Hepatocyte (in vitro differentiated cells): ENCODE data around the gene NAXD.

Source experiments
- EZH2 ChIP-seq: fragments of 200-600 bp; sonication (generic); IDR thresholded peaks from 2 replicates; pipeline ENCODE4 v1.6.1; 2016; ENCODE audit warnings: antibody characterized with exemption, mild to moderate bottlenecking, borderline replicate concordance
- EZH2phosphoT487 ChIP-seq: fragments of 200-600 bp; sonication (generic); IDR thresholded peaks from one replicate; pipeline ENCODE4 v1.6.1; 2018; ENCODE audit warnings: antibody characterized with exemption, mild to moderate bottlenecking, low read depth, moderate library complexity; ENCODE audit not compliant: unreplicated experiment, severe bottlenecking
- TF ChIP-seq, protein P1 (sequence below): fragments of 200-600 bp; sonication (generic); IDR thresholded peaks from 2 replicates; pipeline ENCODE4 v1.5.1; 2016; ENCODE audit warnings: antibody characterized with exemption, mild to moderate bottlenecking; ENCODE audit not compliant: poor library complexity

DNA sequence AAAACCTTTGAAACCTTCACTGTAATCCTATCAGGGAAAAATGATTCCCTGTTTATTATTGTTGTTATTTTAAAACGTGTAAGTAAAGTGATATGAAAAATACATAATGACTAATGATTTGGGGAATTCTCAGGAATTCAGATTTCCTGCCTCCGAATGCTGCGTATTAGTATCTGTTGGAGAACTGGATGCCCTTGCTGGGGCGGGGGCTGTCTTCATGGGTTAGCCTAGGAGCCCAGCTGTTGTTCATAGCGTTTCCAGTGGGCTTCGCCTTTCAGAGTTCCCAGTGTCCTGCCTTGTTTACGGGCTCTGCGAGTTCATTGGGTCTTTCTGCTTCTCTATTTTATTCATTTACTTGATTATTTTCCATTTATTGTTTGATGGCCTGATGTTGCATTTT, 18.4 kb downstream of the NAXD start:
- TF ChIP-seq, protein P1, sequence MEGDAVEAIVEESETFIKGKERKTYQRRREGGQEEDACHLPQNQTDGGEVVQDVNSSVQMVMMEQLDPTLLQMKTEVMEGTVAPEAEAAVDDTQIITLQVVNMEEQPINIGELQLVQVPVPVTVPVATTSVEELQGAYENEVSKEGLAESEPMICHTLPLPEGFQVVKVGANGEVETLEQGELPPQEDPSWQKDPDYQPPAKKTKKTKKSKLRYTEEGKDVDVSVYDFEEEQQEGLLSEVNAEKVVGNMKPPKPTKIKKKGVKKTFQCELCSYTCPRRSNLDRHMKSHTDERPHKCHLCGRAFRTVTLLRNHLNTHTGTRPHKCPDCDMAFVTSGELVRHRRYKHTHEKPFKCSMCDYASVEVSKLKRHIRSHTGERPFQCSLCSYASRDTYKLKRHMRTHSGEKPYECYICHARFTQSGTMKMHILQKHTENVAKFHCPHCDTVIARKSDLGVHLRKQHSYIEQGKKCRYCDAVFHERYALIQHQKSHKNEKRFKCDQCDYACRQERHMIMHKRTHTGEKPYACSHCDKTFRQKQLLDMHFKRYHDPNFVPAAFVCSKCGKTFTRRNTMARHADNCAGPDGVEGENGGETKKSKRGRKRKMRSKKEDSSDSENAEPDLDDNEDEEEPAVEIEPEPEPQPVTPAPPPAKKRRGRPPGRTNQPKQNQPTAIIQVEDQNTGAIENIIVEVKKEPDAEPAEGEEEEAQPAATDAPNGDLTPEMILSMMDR = no peak
- TF ChIP-seq EZH2phosphoT487 (no peak), EZH2 (no peak)
